ENCODE data around the gene PHLDB2. TPM values are rescaled to one million over a fixed set of nuclear protein-coding genes. Genes with fewer than 3 reads are reported as not detected.

The PHLDB2 gene
- total and polyA plus RNA-seq, 3 experiments from 2014 or later: 1.9 to 8.1 (median 2.2) TPM

DNA sequence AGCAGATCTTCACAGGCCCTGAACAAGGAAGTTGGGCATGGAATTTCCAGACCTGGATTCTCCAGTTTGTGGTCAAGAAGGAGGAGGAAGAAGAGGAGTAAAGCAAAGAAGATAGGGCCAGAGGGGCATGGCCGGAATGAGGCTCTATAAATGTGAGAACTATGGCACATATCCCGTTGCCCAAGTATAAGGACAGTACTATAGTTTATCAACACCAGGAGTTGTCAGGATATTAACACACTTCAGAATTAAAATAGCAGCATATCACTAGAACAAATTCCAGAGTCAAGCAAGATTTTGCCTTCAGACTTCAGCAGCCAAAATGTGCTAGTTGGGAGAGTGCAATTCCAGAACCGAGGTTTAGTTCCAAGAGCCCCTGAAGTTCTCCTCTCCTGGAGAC lies 38.4 kb upstream of the PHLDB2 start:
- H3K27ac Mint-ChIP-seq: peak overlapping the region in 1 of 8 donors; percentile 16
- no peaks in the 10 kb centered on the region for H3K4me1 Mint-ChIP-seq
- no peaks in the 10 kb centered on the region for H3K4me1 ChIP-seq (ENCODE audit: insufficient read depth, low read length)
- no peak for DNase-seq
- ChIA-PET POLR2A (no interaction called here), CTCF (no interaction called here)
- no peaks in the 10 kb centered on the region for H3K9me3 ChIP-seq (ENCODE audit: low read length)
- no peak overlapping the region for H3K4me3 Mint-ChIP-seq
- H3K36me3 Mint-ChIP-seq: peaks cover 0 to 37% (median 8%) of the 10 kb centered on the region in 3 donors
- no peaks in the 10 kb centered on the region for H3K27me3 Mint-ChIP-seq
- H3K27ac ChIP-seq (ENCODE audit: low read depth, low read length): no peak overlapping the region
- H3K36me3 ChIP-seq (ENCODE audit: insufficient read depth, low read length): no peaks in the 10 kb centered on the region
- no peak overlapping the region for H3K4me3 ChIP-seq (ENCODE audit: low read length)
- H3K27me3 ChIP-seq (ENCODE audit: insufficient read depth, low read length, poor library complexity, severe bottlenecking): no peaks in the 10 kb centered on the region
- peaks cover 0 to 21% (median 18%) of the 10 kb centered on the region in 5 donors for H3K9me3 Mint-ChIP-seq

DNA sequence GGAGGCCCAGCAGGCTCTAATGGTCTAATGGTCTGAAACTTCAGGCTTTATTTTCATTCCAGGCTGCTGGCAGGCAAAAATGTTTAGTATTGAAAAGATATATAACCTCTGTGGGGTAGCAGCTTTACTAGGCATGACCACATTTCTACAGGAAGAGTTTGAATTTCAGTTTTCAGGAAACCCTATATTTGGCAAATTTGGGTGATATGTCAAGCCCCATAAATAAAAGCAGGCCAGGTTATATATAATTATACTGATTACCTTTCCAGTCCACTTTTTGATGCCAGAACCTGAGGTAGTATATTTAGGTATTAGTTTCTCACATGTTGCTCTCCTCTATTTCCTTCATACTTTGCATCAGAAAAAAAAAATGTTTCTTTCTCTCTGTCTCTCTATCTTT lies 37.2 kb upstream of the PHLDB2 start:
- Histone ChIP-seq H3K9me3 (ENCODE audit: low read length) (no peaks in the 10 kb centered on the region), H3K4me3 (ENCODE audit: low read length) (no peak overlapping the region), H3K27ac (ENCODE audit: low read depth, low read length) (no peak overlapping the region), H3K4me1 (ENCODE audit: insufficient read depth, low read length) (no peaks in the 10 kb centered on the region), H3K27me3 (ENCODE audit: insufficient read depth, low read length, poor library complexity, severe bottlenecking) (no peaks in the 10 kb centered on the region), H3K36me3 (ENCODE audit: insufficient read depth, low read length) (no peaks in the 10 kb centered on the region)
- H3K36me3 Mint-ChIP-seq: peaks cover 0 to 32% (median 7%) of the 10 kb centered on the region in 3 donors
- peaks cover 0 to 4% (median 4%) of the 10 kb centered on the region in 3 donors for H3K4me1 Mint-ChIP-seq
- ChIA-PET CTCF (no interaction called here), POLR2A (interaction anchor here (0.6 kb wide), 1 partner anchor 170 kb away, joined by 3 read pairs; no protein-coding TSS in a partner anchor)
- H3K4me3 Mint-ChIP-seq: no peak overlapping the region
- DNase-seq: no peak
- H3K27ac Mint-ChIP-seq: no peak overlapping the region
- H3K27me3 Mint-ChIP-seq: no peaks in the 10 kb centered on the region
- H3K9me3 Mint-ChIP-seq: peaks cover 0 to 15% (median 11%) of the 10 kb centered on the region in 5 donors

- ChIA-PET POLR2A (no interaction called here), CTCF (interaction anchor here (0.9 kb wide), 1 partner anchor 33 kb away, joined by 3 read pairs; no protein-coding TSS in a partner anchor)
- H3K4me1 Mint-ChIP-seq: peaks cover 0 to 7% (median 6%) of the 10 kb centered on the region in 3 donors
- Histone ChIP-seq H3K4me3 (ENCODE audit: low read length) (no peak overlapping the region), H3K36me3 (ENCODE audit: insufficient read depth, low read length) (no peaks in the 10 kb centered on the region), H3K27ac (ENCODE audit: low read depth, low read length) (no peak overlapping the region), H3K27me3 (ENCODE audit: insufficient read depth, low read length, poor library complexity, severe bottlenecking) (no peaks in the 10 kb centered on the region), H3K9me3 (ENCODE audit: low read length) (no peaks in the 10 kb centered on the region), H3K4me1 (ENCODE audit: insufficient read depth, low read length) (no peaks in the 10 kb centered on the region)
- no peaks in the 10 kb centered on the region for H3K27me3 Mint-ChIP-seq
- H3K9me3 Mint-ChIP-seq: peaks cover 0 to 14% (median 9%) of the 10 kb centered on the region in 5 donors
- H3K27ac Mint-ChIP-seq: no peak overlapping the region
- H3K4me3 Mint-ChIP-seq: no peak overlapping the region
- peaks cover 0 to 25% (median 6%) of the 10 kb centered on the region in 3 donors for H3K36me3 Mint-ChIP-seq
- DNase-seq: no peak
Measured at GRCh38 chr3:111822804-111823203, 36.3 kb upstream of the PHLDB2 start.

GRCh38 chr3:111823341-111823855 lies 35.7 kb upstream of the PHLDB2 start:
- Mint-ChIP-seq H3K27me3 (no peaks in the 10 kb centered on the region), H3K36me3 (peaks cover 0 to 21% (median 6%) of the 10 kb centered on the region in 3 donors), H3K27ac (no peak overlapping the region), H3K4me3 (no peak overlapping the region), H3K9me3 (peaks cover 0 to 14% (median 9%) of the 10 kb centered on the region in 5 donors), H3K4me1 (peaks cover 0 to 7% (median 6%) of the 10 kb centered on the region in 3 donors)
- no peak overlapping the region for H3K4me3 ChIP-seq (ENCODE audit: low read length)
- DNase-seq: no peak
- H3K27ac ChIP-seq (ENCODE audit: low read depth, low read length): no peak overlapping the region
- no peaks in the 10 kb centered on the region for H3K36me3 ChIP-seq (ENCODE audit: insufficient read depth, low read length)
- H3K9me3 ChIP-seq (ENCODE audit: low read length): no peaks in the 10 kb centered on the region
- ChIA-PET POLR2A (no interaction called here), CTCF (interaction anchor here (0.9 kb wide), 1 partner anchor 33 kb away, joined by 3 read pairs; no protein-coding TSS in a partner anchor)
- H3K27me3 ChIP-seq (ENCODE audit: insufficient read depth, low read length, poor library complexity, severe bottlenecking): no peaks in the 10 kb centered on the region
- no peaks in the 10 kb centered on the region for H3K4me1 ChIP-seq (ENCODE audit: insufficient read depth, low read length)

DNA sequence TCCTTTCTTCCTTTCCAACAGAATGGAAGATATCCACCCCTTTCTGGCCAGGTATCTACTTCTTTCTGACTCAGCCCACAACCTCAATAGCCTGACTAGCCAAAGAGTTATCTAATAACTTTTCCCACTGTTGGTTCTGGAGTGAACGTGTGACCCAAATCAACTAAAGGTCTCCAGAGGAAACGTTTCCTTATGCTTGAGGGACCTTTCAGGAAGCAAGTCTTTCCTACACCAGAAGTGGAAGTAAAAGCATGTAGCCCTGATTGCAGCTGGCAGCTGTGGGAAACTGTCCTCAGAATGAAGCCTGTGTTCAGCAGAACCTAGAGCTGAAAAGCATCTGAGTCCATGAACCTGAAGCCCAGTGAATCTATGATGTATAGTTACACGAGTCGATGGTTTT lies 34.7 kb upstream of the PHLDB2 start:
- Histone ChIP-seq H3K27ac (ENCODE audit: low read depth, low read length) (no peak overlapping the region), H3K36me3 (ENCODE audit: insufficient read depth, low read length) (no peaks in the 10 kb centered on the region), H3K4me3 (ENCODE audit: low read length) (no peak overlapping the region), H3K27me3 (ENCODE audit: insufficient read depth, low read length, poor library complexity, severe bottlenecking) (no peaks in the 10 kb centered on the region), H3K4me1 (ENCODE audit: insufficient read depth, low read length) (no peaks in the 10 kb centered on the region), H3K9me3 (ENCODE audit: low read length) (no peaks in the 10 kb centered on the region)
- no peak overlapping the region for H3K27ac Mint-ChIP-seq
- peaks cover 0 to 7% (median 6%) of the 10 kb centered on the region in 3 donors for H3K4me1 Mint-ChIP-seq
- peaks cover 0 to 8% (median 7%) of the 10 kb centered on the region in 5 donors for H3K9me3 Mint-ChIP-seq
- no peak for DNase-seq
- ChIA-PET CTCF (no interaction called here), POLR2A (no interaction called here)
- H3K27me3 Mint-ChIP-seq: no peaks in the 10 kb centered on the region
- H3K36me3 Mint-ChIP-seq: peaks cover 0 to 11% (median 6%) of the 10 kb centered on the region in 3 donors
- no peak overlapping the region for H3K4me3 Mint-ChIP-seq

- Histone ChIP-seq H3K36me3 (ENCODE audit: insufficient read depth, low read length) (no peaks in the 10 kb centered on the region), H3K4me3 (ENCODE audit: low read length) (no peak overlapping the region), H3K27me3 (ENCODE audit: insufficient read depth, low read length, poor library complexity, severe bottlenecking) (no peaks in the 10 kb centered on the region), H3K27ac (ENCODE audit: low read depth, low read length) (no peak overlapping the region), H3K9me3 (ENCODE audit: low read length) (no peaks in the 10 kb centered on the region), H3K4me1 (ENCODE audit: insufficient read depth, low read length) (peaks cover 5% of the 10 kb centered on the region)
- ChIA-PET CTCF (no interaction called here), POLR2A (no interaction called here)
- no peak for DNase-seq
- Mint-ChIP-seq H3K4me1 (peaks cover 9 to 23% (median 19%) of the 10 kb centered on the region in 3 donors), H3K27ac (no peak overlapping the region), H3K36me3 (no peaks in the 10 kb centered on the region), H3K27me3 (no peaks in the 10 kb centered on the region), H3K9me3 (no peaks in the 10 kb centered on the region), H3K4me3 (no peak overlapping the region)
Measured at GRCh38 chr3:111827871-111828270, 31.2 kb upstream of the PHLDB2 start.

DNA sequence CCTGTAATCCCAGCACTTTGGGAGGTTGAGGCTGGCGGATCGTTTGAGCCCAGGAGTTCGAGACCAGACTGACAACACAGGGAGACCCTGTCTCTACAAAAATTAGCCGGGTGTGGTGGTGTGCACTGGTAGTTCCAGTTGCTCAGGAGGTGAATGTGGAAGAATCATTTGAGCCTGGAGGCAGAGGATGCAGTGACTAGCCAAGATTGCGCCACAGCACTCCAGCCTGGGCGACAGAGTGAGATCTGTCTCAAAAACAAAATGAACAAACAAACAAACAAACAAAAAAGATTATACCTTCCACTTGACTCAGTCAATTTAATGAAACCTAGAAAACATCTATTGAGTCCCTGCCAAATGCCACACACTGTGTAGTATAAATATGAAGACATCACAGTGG lies 30.5 kb upstream of the PHLDB2 start:
- Histone ChIP-seq H3K4me1 (ENCODE audit: insufficient read depth, low read length) (peaks cover 5% of the 10 kb centered on the region), H3K4me3 (ENCODE audit: low read length) (no peak overlapping the region), H3K9me3 (ENCODE audit: low read length) (no peaks in the 10 kb centered on the region), H3K27me3 (ENCODE audit: insufficient read depth, low read length, poor library complexity, severe bottlenecking) (no peaks in the 10 kb centered on the region), H3K36me3 (ENCODE audit: insufficient read depth, low read length) (no peaks in the 10 kb centered on the region), H3K27ac (ENCODE audit: low read depth, low read length) (no peak overlapping the region)
- Mint-ChIP-seq H3K4me3 (no peak overlapping the region), H3K9me3 (no peaks in the 10 kb centered on the region), H3K4me1 (peaks cover 9 to 23% (median 19%) of the 10 kb centered on the region in 3 donors), H3K27ac (no peak overlapping the region), H3K27me3 (no peaks in the 10 kb centered on the region), H3K36me3 (no peaks in the 10 kb centered on the region)
- DNase-seq: no peak
- POLR2A ChIA-PET: no interaction called here
- CTCF ChIA-PET: no interaction called here

DNA sequence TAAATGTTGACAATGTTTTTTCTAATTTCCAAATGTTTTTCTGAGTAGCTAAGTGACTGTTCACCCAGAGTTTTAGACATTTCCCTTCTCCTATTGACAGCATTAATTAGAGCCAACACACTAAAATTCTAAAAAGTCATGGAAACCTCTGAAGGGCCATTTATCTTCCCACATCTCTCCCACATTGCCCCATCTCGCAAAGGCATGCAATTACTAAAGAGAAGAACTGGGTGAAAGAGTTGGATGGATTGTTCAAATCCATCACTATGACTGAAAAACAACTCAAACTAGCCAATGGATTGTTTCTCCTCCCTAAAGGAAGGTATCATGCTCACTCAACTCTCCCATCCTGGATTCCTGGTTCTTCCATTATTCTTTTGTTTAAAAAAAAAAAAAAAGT lies 30.0 kb upstream of the PHLDB2 start:
- no peak overlapping the region for H3K27ac ChIP-seq (ENCODE audit: low read depth, low read length)
- DNase-seq: no peak
- POLR2A ChIA-PET: no interaction called here
- H3K36me3 ChIP-seq (ENCODE audit: insufficient read depth, low read length): no peaks in the 10 kb centered on the region
- no peak overlapping the region for H3K4me3 Mint-ChIP-seq
- no peaks in the 10 kb centered on the region for H3K9me3 ChIP-seq (ENCODE audit: low read length)
- H3K4me3 ChIP-seq (ENCODE audit: low read length): no peak overlapping the region
- CTCF ChIA-PET: no interaction called here
- no peaks in the 10 kb centered on the region for H3K27me3 ChIP-seq (ENCODE audit: insufficient read depth, low read length, poor library complexity, severe bottlenecking)
- no peak overlapping the region for H3K27ac Mint-ChIP-seq
- H3K27me3 Mint-ChIP-seq: no peaks in the 10 kb centered on the region
- no peaks in the 10 kb centered on the region for H3K36me3 Mint-ChIP-seq
- peaks cover 9 to 23% (median 19%) of the 10 kb centered on the region in 3 donors for H3K4me1 Mint-ChIP-seq
- H3K4me1 ChIP-seq (ENCODE audit: insufficient read depth, low read length): peaks cover 5% of the 10 kb centered on the region
- H3K9me3 Mint-ChIP-seq: no peaks in the 10 kb centered on the region

All from CD8-positive, alpha-beta memory T cell (primary cell).